ENCODE data around the gene WDHD1. TPM values are rescaled to one million over a fixed set of nuclear protein-coding genes. Genes with fewer than 3 reads are reported as not detected.
"Not testable (repeated sequence)": the region's sequence is repeated elsewhere in the genome, so short reads cannot be mapped to it uniquely, and the experiment has no call there.

Gene WDHD1
- polyA plus RNA-seq, 1 donor: 7.9 TPM

DNA sequence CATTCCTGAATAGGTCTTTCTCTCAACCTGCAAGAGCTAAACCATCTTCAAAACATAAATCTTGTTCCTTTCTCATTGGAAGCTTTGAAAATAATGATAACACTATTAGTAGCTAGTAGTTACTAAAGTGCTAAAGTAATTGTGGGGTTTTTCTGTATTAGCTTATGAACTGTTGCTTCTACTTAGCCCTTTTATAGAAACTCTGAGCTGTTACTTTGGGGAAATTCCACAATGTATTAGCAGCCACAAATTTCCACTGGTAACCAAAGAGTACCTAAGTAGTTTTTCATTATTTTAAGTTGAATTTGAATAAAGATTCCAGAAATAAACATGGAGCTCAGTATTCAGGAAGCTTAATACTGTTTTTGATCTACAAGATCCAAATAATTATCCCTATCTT is 18.2 kb upstream of the WDHD1 start:
- no peak for DNase-seq

DNA sequence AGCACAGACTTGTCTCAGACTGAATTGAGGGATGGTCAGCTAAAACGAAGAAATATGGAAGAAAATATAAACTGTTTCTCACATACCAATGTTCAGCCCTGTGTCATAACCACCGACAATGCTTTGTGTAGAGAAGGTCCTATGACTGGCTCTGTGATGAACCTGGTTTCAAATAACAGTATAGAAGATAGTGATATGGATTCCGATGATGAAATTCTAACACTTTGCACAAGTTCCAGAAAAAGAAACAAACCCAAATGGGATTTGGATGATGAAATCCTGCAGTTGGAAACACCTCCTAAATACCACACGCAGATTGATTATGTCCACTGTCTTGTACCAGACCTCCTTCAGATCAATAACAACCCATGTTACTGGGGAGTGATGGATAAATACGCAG is 16.6 kb upstream of the WDHD1 start:
- no peak for DNase-seq

DNA sequence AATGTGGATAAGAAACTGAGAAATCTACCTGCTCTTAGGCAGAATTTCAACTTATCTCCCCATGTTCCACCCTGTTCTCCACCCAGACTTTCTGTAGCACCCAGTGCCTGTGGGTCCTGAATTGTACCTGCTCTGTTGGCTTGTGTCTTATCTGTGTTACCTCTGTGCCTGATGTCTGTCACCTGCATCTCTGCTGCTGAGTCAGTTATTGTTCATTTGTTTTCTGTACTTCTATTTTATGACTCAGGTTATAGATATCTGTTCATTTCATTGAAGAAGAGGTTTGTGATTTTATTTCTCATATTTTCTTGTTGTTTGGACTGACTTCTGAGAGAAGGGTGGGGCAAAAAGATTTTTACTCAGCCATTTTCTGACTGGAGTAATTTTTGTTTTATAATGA is 11.8 kb upstream of the WDHD1 start:
- DNase-seq: no peak

DNA sequence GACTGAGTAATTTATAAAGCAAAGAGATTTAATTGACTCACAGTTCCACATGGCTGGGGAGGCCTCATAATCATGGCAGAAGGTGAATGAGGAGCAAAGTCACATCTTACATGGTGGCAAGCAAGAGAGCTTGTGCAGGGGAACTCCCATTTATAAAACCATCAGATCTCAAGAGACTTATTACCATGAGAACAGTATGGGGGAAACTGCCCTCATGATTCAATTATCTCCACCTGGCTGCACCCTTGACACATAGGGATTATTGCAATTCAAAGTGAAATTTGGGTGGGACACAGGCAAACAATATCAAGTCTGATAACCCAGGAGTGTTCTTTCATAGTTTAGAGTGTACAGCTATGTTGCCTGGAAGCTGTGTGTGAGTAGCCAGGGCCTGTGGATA is 11.1 kb upstream of the WDHD1 start:
- not testable (repeated sequence) for DNase-seq

DNA sequence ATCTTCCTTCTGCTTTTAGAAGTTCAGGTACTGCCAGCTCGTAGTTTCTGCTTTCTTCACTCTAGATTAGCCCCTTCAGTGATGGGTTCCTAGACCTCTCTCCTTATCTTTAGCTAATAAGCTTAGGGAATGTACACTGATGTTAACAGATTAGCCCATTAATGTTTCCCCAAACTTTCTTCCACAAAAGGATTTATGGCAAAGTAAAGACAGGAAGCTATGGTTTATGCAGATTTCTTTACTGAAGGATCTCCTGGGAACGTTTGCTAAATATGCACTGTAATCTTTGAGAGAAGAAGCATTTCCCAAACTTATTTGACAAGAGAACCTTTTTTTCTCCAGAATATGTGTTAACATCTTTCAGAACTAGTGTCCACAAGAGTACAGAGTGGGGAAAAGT is 4.3 kb upstream of the WDHD1 start:
- DNase-seq: no peak

DNA sequence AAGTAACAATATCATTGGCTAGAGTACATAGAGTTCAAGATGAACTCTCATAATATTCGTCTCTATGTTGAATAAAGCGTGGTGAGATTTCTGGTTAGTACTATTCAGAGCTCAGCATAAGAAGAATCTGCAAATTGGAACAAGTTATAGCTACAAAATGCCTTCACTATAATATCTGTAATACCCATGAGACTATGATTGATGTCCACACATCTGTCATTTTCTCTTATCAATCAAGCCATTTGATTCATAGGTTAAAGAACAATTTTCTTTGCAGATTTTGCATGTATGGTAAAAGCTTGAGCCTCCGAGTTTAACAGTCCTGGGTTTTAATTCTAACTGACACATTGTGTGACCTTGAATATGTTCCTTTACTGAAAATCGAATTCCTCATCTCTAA is 1.6 kb upstream of the WDHD1 start:
- no peak for DNase-seq

DNA sequence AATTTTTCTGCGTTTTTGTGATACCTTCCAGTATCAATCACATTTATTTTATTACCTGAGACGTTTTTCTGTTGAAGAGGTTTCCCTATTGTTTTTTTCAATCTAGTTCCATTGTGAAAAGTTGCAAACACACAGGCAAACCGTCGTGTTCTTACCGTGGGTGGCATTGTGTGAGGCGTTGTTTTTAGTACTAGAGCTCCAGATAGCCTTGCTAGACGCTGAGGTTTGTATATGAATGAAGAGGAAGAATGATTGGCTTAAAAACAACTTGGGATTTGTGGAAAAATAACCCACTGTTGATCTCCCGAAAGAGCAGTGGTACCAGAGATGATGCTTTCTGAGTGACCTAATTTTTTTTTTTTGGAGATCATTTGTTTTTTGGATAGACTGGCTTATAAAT is 1.2 kb upstream of the WDHD1 start:
- DNase-seq: no peak

DNA sequence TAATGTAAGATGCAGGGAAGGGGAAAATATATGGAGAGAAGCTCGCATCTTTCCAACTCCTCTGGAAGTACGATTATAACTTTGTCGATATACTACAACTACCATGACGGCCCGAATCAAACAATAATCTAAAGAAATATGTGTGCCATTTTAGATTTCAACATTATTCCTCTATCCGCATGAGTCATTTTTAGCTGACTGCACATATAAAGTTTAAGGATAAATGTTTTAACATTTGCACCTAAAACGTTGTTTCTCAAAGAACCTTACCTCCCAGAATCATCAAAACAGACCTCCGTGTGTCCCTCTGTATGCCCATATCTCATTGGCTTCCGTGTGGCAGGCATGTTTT is 482 bp downstream of the WDHD1 start:
- DNase-seq: no peak

DNA sequence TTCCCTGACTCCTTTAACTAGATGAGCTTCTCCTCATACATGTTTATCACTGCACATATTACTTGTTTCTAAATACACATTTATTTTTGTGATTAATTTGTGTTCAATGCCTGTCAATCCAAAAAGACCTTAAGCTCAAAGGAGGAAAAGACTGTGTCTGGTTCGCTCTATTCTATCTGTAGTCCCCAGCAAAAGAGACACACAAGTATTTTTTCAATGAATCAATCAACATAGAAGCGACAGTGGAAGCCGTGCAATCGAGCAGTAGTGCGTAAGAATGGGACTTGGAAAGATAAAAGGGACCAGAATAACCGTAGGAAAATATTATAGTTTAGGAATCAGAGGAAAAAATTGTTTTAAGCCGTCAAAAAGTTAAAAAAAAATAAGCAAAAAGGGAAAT is 951 bp downstream of the WDHD1 start:
- no peak for DNase-seq

DNA sequence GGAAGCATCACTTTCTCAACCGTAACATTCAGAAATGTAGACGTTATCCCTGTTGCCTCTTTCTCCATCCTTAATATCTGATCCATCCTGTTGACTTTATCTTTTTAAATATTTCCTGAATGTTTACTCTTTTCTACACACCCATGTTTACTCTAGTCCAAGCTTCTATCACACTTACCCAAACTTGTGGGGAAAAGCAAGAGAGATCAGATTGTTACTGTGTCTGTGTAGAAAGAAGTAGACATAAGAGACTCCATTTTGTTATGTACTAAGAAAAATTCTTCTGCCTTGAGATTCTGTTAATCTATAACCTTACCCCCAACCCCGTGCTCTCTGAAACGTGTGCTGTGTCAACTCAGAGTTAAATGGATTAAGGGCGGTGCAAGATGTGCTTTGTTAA is 2.5 kb downstream of the WDHD1 start:
- DNase-seq: not testable (repeated sequence)

DNA sequence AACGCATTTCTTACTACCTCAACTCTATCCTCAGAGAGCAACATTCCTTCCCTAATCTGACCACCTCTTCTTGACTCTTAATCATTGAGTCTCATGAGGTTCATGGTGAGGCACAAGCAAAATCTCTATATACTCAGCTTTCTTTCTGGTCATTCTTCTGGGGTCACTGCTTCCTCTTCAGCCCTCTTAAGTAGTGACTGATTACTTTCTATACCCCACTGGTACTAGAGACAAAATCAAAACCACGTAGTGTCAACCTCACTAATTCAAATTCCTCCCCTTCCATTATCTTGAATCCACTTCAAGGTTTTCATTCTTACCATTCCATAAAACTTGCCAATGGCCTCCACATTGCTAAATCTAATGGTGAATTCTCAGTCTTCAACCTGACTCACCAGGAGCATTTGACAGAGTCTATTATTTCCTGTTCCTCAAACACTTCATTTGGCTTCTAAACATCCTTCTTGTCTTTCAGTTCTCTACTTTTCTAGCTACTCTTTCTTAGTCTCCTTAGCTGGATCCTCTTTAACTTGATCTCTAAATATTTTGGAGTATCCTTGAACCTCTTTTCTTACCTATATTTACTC is 6.8 kb downstream of the WDHD1 start:
- DNase-seq: no peak

DNA sequence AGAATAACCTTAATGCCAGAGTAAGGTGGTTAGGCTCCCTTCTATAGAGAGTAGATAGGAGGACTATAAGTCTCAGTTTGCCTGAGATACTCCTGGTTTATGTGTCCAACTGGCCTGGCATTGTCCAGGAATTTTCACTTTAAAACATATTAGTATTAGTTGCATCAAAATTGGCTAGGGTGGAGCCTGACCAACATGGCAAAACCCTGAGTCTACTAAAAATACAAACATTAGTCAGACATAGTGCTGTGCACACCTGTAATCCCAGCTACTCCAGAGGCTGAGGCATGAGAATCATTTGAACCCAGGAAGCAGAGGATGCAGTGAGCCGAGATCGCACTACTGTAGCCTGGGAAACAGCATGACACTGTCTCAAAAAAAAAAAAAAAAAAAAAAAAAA is 11.9 kb downstream of the WDHD1 start:
- no peak for DNase-seq

DNA sequence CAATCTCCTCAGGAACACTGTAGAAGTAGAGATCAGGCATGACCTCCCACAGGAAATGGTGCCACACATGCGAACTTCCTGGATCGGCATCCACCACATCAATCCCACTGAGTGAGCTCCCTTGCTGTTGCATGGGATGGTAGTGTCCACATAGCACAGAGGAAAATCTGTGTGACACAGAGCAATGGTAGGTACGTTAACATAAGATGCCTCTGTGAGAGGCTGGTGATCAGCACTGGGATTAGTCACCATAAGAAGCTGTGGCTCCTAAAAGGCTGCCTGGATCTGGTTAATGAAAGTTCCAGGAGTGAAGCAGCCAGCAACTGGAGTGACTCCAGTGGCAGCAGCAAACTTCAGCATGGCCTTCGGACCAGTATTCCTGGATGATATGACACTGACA is 21.8 kb downstream of the WDHD1 start:
- DNase-seq: no peak

DNA sequence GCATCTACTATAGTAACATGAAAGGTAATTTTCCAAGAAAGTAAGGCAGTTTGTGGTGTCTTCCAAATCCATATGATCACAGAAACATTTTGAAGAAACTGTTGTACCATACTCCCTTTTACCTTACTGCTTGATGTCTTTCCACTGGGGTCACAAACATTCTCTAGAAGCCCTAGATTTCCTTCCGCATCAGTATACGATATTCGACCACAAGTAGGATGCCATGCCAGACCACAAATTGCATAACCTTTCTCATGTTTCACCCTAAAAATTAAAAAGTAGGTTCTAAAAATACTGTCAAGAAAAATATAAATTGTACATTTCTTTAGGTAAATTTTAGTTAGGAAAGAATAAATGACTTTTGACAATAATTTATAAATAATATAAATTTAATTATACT is 26.5 kb downstream of the WDHD1 start:
- DNase-seq: no peak

DNA sequence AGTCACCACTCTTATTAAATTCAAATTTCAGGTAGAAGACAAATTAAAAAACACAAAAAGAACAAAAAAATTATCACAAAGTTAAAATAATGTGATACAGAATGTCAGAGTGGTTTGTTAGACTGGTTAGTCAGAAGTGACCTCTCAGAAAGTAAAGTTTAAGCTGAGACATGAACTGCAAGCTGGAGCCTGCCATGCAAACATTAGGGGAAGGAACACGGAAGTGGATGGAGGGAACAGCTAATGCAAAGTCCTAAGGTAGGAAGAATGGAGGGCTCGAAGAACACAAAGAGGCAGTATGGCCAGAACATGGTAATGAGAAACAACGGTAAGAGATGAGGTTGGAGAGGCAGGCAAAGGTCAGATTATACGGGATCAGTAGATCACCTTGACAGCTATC is 41.7 kb downstream of the WDHD1 start:
- DNase-seq: no peak

DNA sequence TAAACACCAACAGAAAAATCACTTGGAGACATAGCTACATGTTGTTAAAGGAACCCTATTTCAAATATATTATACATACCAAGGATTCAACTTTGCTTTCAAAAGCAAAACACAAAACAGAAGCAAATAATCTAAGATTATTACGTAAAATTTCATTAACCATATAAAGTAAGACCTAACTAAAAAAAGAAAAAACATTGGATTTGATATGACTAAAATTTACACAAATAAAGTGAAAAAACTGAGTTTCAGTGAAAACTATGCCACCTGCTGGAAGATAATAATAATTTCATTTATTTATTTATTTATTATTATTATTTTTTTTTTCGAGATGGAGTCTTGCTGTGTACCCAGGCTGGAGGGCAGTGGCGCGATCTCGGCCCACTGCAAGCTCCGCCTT is 45.2 kb downstream of the WDHD1 start:
- DNase-seq: no peak

DNA sequence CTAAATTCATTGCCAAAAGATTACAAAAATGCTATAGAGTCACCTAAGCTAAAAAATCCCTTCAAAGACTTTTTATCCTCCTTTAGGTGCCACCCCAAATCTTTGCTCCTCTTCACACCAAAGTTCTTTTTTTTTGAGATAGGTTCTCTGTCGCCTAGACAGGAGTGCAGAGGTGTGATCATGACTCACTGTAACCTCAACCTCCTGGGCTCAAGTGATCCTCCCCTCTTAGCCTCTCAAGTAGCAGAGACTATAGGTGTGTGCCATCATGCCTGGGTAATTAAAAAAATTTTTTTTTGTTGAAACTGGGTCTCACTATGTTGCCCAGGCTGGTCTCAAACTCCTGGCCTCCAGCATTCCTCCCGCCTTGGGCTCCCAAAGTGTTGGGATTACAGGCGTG is 47.9 kb downstream of the WDHD1 start:
- DNase-seq: no peak

DNA sequence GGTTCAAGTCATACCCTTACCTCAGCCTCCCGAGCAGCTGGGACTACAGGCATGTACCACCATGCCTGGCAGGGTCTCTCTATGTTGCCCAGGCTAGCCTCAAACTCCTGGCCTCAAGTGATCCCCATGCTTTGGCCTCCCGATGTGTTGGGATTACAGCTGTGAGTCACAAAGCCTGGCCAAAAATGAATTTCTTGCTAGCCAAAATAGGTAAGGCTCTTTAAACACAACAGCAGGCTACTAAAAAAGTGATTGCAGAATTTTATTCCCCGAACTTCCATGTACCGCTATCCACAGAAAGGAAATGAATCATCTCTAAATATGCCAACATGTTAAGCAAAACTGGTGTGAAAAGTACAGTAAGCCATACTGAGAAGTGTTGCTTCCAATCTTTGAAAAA is 50.6 kb downstream of the WDHD1 start:
- DNase-seq: no peak

DNA sequence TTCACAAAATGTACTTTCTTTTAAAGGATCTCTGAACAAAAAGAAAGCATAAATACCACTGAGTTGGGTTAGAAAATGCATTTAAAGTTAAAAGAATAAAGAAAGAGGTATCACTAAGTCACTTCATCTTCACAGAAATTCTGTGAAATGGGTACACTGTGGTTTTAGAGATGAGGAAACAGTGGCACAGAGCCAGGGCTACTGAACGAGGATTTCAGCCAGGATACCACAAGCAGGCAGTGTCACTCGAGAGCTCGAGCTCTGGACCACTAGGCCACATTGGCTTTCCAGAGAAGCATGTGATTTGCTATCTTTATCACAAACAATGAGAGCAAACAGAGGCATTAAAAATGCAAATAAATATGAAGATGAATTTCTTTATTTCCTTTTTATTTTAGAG is 51.0 kb downstream of the WDHD1 start:
- DNase-seq: no peak

DNA sequence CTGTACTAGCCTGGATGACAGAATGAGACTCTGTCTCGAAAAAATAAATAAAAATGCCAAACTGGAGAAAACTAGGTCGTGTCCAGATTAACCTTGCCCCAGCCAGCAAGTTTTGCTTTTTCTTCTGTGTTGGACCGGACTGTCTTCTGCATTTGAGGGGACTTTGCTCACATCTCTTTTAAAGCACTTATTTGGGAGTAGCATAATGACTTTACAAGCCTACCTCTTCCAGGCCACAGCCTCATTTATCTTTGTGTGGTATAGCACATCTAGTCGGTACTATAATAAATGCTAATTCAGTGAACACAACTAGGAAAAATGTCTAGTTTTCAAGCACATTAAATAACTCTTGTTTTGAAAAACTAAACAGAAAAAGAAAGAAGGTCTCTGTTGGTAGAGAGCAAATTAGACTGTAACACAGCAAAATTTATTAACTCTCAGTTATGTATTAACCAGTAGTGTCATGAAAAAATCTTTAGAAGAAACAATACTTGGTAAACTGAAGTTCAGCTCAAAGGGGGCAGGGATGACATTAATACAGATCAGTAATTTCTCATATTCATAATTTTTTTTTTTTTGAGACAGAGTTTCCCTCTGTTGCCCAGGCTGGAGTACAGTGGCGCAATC is 52.0 kb downstream of the WDHD1 start:
- DNase-seq: no peak

DNA sequence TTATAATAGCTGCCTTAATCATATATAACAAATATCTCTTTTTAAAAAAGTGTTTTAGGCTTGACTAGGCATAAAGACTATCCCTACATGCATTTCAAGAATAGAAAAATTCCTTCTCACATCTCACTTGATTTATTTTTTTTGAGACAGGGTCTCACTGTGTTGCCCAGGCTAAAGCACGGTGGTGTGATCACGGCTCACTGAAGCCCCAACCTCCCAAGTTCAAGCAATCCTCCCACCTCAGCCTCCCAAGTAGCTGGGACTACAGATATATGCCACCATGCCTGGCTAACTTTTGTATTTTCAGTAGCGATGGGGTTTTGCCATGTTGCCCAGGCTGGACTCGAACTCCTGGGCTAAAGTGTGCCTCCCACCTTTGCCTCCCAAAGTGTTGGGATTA is 59.4 kb downstream of the WDHD1 start:
- no peak for DNase-seq

DNA sequence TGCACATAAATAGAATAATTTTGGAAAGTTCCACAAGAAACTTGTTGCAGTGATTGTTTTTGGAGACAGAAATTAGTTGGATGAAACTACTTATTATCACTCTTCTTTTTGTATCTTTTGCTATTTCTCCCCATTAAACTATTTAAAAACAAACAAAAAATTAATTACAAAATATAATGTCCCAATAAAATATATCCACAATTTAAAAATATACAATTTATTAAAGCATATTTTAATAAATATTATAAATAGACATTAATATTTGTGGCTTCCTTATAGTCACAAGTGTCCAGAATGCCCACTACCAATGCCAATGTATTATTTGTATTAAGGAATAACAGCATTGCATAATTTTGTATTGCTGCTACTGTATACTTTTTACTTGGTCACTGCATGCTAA is 71.8 kb downstream of the WDHD1 start:
- no peak for DNase-seq

DNA sequence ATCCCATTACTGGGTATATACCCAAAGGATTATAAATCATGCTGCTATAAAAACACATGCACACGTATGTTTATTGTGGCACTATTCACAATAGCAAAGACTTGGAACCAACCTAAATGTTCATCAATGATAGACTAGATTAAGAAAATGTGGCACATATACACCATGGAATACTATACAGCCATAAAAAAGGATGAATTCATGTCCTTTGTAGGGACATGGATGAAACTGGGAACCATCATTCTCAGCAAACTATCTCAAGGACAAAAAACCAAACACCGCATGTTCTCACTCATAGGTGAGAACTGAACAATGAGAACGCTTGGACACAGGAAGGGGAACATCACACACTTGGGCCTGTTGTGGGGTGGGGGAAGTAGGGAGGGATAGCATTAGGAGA is 73.3 kb downstream of the WDHD1 start:
- DNase-seq: not testable (repeated sequence)

DNA sequence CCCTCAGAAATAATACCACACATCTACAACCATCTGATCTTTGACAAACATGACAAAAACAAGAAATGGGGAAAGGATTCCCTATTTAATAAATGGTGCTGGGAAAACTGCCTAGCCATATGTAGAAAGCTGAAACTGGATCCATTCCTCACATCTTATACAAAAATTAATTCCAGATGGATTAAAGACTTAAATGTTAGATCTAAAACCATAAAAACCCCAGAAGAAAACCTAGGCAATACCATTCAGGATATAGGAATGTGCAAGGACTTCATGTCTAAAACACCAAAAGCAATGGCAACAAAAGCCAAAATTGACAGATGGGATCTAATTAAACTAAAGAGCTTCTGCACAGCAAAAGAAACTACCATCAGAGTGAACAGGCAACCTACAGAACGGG is 74.1 kb downstream of the WDHD1 start:
- DNase-seq: not testable (repeated sequence)

DNA sequence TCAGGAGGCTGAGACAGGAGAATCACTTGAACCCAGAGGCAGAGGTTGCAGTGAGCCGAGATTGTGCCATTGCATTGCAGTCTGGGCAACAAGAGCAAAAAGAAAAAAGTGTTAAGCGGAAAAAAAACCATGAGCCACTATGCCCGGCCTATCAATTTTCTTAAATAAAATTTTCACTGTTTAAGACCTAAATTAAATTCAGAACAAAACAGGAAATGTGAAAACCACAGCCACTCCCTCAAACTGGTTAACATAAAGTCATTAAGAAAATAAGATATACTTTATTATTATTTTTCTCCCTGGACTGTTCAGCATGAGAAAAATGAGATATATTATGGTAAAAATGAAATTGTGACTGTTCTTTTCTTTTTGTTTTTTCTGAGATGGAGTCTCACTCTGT is 79.7 kb downstream of the WDHD1 start:
- DNase-seq: no peak
